LHCN-M2 (cell line): Measurements from ENCODE around the gene CDKAL1. TPM values are rescaled to one million over a fixed set of nuclear protein-coding genes. Genes with fewer than 3 reads are reported as not detected.
"Not testable (repeated sequence)": the region's sequence is repeated elsewhere in the genome, so short reads cannot be mapped to it uniquely, and the experiment has no call there.

Experiments used
- DNase-seq: peaks from one replicate; pipeline ENCODE4 v3.0.0-alpha.2; 2012; ENCODE audit warnings: low read depth
- total RNA-seq: library from RNA; depleted of rRNA; stranded (reverse); fragments of >200 nt; gene quantifications from 2 replicates; pipeline ENCODE4 v1.2.3, GENCODE V29; 2014

The CDKAL1 gene
- total RNA-seq, 1 experiment from 2014 or later: 17.9 TPM

DNA sequence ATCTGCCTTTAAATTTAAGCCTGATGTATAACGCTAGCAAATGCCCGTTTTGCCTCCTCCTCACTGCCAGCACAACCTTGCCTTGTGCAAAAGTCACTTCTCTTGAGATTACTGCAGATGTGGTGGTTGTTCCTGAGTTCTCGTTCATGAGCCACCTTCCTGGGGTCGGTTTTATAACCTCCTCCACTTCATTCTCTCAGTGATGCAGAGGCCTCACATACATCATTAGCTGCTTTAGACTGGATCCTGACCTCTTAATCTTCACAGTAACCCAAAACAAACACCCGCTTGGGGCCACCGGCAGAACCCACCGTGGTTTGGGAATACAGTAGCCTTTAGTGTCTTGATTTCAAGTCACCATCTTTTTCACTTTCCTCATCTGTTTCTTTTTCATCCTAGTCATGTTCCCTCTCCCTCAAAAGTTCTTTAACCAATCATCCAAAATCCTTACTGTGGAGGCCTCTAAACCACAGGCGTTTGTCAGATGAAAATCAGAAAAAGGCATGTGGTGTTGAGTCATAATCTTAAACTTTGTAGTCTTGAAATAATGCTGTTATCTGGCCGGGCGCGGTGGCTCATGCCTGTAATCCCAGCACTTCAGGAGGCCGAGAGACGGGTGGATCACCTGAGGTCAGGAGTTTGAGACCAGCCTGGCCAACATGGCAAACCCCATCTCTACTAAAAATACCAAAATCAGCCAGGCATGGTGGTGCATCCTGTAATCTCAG, 629.0 kb downstream of the CDKAL1 start:
- DNase-seq: peak; percentile 69

DNA sequence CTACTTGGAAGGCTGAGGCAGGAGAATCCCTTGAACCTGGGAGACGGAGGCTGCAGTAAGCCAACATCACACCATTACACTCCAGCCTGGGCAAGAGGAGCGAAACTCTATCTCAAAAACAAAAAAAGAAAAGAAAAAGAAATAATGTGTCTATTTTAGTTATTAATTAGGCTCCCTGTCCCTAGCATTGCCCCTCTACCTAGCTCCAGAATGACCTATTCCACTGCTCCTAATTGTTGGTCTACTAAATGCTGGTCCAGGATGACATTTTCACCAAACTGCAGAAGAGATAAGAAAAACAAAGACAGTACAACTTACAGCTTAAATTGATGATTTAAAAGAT, 629.6 kb downstream of the CDKAL1 start:
- DNase-seq: no peak

DNA sequence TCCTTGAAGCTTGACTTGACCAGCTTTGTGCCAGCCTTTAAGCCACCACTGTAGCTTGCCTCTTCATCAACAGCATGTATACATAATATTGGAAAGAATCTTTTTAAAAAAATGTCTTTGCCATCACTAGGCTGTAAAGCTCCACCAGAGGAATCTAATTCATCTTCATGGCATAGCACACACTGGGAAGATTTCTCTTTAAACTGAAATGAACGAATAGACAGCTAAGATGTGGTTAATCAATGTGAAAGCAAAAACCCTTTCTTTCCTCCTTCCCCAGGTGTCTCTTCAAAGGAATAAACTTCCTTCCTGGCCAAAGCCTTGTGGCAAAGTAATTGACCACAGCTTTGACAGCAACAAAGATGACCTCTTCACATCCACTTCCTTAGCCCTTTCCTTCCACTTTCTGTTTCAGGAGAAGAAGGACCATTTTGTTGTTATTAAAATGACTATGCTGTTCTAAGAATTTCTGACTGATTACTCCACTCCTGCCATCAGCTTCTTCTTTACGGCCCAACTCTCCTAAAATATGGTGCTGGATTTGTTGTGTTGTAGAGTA, 630.6 kb downstream of the CDKAL1 start:
- DNase-seq: no peak

DNA sequence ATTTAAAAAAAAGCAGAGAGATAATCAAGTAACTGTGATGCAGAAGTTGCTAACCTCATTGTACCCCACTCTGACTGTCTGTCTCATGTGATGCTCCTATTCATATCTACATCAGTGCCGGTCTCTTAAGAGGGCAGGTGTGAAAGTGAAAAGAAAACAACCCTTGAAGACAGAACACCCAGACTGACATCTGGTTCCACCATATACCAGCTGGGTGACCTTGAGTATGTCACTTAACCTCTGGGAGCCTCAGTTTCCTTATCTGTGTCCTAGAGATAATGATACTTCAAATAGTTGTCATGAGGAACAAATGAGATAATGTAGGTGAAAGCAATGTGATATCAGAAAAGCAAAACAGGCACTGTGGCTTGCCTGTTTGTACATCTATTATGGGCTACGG, 632.5 kb downstream of the CDKAL1 start:
- DNase-seq: no peak

DNA sequence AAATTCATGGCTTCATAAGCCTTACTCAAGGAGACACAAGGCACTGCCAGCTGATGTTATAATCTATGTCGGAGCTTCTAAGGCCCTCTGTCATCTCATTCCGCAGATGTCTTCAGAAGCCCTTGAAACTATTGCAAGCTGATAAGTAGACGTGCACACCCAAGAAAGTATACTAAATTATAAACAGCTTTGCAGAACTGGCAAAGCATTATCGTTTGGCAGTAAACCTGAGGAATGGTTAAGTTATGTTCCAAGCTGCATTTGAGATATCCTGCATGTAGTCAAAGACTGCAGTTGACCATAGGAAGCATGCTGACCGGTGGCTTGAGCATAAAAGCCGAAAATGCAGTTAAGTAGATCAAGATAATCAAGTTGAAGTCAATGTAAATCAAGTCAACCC, 633.5 kb downstream of the CDKAL1 start:
- no peak for DNase-seq

DNA sequence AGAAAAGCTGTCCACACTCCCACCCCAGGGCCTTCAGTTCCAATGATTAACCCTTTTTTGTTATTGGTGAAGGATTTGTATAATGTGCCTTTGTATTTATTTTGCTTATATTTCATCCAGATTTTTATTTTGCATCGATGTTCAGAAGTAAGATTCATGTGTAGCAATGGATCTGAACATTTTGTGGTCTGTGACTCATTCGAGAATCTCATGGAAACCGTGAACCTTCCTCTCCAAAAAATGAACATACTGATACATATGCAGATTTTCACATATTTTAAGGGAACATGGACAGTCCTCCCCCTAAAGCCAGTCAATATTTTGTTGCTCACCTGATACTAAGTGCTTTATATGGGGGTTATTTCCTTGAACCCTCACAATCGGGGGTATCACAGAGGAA, 637.5 kb downstream of the CDKAL1 start:
- peak; percentile 64 for DNase-seq

DNA sequence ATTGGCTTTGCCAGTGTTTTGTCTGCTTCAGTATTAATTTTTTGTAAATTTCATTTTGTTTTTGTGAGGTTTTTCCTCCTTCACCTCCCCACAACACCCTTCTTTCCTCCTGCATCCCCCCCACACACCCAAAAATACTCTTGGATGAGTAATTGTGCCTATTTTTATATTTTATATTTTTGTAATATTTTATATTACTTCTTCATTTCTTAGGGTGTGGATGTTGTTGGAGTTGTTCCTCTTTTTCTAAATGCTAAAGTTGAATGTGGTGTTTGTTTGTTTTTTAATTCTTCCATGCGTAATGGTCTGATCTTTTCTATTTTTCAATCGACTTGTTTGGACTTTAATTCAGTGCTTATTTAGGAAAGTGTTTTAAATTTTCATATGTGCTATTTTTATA, 638.8 kb downstream of the CDKAL1 start:
- no peak for DNase-seq

DNA sequence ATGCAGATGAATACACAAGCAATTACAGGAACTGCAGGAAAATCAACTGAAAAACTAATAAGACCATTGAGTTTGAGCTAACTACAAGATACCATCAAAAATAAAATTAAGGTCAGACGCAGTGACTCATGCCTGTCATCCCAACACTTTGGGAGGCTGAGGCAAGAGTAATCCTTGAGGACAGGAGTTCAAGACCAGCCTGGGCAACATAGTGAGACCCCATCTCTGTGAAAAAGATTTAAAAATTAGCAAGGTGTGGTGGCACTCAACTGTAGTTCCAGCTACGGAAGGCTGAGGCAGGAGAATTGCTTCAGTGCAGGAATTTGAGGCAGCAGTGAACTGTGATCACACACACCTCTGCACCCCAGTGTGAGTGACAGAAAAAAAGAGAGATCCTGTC, 639.4 kb downstream of the CDKAL1 start:
- no peak for DNase-seq

DNA sequence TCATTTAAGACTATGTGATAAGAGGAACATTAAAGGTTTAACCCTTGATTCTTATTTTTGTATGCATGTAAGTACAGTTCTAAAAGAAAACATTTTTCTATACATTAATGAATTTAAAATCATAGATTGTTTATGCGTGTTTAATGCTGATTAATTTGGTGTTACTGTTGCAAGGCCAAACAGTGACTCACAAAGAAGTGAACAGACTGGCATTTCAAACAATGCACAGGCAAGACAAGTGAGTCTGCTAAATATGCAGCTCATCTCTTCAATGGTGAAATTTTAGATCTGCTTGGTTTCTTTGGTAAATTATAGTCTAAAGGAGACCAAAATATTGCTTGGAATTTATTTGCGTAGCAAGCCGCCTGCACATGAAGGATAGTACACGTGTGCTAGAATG, 641.9 kb downstream of the CDKAL1 start:
- no peak for DNase-seq

DNA sequence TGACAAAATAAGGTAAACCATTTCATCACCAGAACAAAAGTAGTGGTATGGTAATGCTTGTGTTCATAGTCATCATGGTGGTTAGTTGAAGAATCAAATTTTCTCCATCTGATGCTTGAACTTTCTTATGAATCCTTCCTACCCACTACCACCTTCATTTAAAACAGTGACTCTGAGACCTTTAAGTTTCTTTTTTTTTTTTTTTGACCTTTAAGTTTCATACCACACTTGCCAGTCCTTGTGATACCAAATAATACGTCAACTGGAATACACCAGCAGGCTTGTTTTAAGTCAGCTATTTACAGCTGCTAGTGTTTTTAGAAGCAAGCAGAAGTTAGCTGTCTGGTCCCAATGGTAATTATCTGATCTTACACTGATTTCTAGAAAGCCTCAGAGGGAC, 645.9 kb downstream of the CDKAL1 start:
- DNase-seq: no peak

DNA sequence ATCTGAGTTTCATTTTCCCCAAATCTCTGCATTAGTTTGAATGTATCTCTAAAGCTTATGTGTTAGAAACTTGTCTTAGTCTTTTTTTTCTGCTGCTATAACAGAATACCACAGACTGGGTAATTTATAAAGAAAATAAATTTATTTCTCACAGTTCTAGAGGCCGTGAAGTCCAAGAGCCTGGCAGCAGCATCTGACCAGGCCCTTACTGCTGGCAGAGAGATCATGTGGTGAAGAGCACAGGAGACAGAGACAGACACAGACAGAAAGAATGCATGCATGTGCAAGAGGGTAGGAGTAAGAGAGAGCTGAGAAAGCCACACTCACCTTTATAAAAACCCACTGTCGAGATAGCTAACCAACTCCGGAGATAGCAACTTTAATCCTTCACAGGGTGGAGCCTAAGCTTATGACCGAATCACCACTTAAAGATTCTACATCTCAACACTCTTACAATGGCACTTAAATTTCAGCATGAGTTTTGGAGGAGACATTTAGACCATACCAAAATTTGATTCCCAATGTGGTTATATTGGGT, 646.6 kb downstream of the CDKAL1 start:
- DNase-seq: no peak

DNA sequence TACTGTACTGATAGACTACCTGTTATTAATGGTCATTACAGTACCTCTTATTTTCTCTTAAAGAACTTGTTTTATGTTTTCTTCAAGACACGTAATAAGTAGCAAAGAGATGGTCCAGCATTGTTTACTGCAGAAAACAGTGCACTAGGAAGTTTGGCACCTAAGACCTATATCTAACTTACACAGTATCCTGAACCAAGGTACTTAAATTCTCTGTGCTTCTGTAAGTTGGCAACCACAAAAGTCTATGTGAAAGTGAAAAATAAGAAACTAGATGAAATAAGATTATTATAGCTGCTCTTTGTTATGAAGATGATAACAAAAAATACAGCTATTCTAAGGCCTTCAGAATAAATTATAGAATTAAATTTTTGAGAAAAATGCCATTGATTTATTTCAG, 647.6 kb downstream of the CDKAL1 start:
- no peak for DNase-seq

DNA sequence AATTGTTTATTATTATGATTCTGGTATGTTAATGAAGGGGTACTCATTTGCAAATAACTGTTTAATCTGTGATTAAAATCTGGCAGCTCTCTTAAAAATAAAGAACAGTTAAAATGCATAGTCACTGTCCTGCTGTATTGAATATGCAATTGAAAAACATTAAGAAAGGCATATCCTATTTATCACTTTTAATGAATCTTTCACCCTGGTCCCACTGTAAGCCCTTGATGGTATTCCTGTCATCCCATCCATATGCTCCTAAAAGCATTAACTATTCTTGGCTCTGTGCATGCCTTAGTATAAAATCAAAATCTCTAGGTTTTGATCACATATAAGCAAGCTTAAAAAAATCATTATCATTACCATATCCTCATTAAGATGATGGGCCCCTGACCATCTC, 648.3 kb downstream of the CDKAL1 start:
- no peak for DNase-seq

DNA sequence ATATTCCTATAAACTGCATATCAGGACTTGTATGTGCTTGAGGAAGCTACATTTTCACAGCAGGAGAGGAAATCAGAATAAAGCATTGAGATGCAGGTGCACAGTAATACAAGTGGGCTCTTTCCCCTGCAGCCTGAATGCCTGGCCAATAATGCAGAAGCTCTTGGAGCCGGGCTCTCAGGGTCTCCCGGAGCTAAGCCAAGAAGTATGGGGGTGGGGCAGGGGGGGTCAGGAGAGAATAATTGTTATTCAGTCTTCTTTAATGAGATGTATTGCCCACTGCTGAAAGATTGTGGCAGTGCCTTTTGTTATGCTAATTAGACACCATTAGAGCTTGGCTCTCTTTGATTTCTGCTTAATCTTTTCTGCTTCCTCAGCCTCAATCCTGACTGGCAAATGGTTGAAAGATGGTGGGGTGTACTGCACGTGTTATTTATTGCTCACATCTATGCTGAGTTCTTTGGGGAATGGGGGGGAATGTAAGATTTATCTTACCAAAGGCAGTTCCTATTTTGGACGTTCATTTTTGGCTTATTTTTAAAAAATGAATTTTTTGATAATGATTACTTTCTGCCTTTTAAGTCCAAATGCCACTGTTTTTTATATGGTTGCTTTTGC, 651.7 kb downstream of the CDKAL1 start:
- DNase-seq: no peak

DNA sequence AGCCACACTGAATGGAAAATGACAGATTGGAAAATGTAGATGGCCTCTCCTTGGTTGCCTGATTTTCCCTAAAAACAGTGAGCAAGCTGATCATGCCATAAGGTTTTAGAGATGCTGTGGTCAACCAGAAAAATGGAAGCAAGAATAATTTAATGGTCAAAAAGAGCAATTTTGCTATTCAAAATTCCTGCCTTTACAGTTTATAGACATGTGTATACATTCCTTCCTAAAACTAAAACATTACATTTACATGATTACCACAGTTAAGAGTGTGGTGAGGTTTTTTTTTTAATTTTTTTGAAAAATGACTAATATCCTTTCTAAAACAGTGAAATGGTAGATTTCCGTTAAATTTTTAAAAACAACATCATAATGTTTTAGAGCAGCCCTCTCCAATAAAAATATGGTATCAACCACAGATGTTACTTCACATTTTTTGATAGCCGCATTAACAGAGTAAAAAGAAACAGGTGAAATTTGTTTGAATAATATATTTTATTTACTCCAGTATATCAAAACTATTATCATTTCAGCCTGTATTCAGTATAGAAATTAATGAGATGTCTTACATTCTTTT, 652.3 kb downstream of the CDKAL1 start:
- peak; percentile 37 for DNase-seq

DNA sequence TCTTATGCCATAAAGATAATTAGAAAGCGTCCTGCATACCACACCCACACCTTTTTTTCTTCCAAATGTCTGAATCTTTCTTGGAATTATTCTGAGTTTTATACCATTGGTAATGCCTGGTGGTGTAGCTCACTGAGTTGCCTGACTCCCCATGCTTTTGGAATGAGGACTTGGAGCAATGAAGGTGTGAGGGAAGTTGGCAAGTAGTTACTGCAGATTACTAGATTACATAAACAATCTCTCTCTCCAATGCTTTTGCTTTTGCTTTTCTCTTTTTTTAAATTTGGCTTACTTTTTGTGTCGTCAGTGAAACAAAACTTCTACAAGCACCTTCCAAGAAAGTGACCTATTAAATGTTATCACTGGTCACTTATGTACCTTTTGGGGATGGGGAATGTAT, 653.2 kb downstream of the CDKAL1 start:
- DNase-seq: no peak

DNA sequence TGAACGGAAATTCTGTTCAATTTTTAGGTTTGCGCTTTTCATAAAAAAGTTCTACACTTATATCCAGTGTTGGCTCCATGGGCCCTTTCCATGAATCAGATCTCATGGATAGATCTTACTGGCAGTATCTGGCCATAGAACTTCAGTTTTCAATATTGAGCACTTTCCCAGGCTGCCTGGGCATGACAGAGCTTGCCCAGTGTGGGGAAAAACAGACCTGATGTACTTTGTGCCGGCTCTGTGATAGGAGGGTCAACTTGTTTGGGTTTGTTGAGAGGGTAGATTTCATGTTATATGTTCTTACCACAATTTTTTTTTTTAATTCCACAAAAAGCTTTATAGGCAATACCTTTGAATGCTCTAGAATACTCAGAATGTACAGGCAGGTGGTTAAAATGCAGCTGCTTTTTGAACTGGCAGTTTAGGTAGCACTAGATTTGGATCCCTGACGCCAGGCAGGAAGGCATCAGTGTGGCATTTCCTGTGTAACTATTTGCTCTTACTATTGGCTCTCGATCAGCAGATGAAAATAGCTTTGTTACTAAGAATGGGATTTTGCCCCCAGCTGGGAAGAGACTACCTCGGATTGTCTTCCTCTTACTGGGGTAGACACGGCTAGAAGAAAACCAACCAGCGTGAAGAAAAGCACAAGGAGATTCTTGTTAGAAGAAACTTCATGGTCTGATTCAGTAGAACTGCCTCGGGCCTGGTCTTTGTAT, 654.4 kb downstream of the CDKAL1 start:
- no peak for DNase-seq

DNA sequence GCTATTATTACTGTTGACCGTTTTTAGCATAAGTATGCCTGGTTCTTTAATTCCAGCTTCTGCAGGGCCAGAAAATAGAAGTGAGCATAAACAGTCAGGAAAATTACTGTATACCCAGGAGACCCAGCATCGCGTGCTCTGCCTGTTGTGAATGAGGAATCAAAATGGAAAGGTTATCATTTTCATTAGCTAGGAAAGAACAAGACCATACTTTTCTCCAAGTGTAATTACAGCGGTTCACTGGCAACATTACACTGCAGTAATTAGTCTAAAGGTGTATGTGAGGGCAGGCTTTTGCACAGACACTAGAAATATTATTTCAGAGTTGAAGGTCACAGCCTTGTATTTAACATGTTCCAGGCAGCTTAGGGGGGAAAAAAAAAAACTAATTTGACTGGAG, 655.5 kb downstream of the CDKAL1 start:
- no peak for DNase-seq

DNA sequence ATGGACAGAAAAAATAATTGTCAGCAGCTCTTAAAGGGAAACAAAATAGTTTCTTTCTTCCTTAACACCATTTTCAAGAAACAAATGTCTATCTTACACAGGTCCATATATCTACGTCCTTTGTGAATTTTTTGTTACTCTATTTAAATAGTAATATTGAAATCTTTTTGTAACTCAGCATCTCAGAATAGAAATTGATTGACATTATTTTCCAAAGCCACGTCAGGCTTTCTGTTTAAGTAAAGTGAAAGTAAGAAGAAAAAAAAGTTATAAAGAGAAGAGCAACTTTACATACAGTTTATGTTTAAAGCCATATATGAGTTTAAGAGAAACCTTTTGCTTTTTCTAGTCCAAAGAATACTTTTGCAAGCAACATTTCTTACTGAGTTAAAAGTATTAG, 656.4 kb downstream of the CDKAL1 start:
- no peak for DNase-seq

DNA sequence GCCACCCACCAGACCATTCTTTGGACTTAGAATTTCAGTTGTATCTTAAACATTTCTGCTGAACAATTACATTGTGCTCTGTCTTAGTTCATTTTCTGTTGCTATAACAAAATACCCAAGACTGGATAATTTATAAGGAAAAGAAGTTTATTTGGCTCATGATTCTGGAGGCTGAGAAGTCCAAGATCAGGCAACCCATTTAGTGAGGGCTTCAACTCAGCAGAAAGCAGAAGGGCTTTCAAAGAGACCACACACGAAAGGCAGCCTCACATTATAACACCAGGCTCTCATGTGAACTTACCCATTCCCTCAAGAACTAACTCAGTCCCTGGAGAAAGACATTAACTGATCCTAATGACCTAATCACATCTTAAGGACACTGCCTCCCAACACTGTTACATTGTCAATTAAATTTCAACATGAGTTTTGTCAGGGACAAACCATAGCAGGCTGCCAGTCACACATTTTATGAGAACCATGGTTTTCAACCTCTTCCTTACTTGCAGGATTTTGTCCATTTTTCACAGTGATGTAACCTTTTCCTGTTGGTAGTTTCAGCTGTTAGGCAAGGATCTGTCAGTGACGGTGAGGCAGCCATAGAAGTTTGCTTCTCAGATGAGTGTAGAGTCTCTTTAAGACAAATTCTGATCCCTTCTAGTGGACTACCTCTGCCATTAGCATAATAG, 659.7 kb downstream of the CDKAL1 start:
- no peak for DNase-seq

DNA sequence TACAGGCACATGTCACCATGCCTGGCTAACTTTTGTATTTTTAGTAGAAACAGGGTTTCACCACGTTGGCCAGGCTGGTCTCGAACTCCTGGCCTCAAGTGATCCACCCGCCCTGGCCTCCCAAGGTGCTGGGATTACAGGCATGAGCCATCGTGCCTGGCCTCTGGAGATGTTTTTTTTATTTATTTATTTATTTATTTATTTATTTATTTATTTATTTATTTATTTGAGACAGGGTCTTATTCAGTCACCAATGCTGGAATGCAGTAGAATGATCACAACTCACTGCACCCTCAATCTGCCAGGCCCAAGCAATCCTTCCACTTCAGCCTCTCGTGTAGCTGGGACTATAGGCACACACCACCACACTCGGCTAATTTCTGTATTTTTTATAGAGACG, 661.0 kb downstream of the CDKAL1 start:
- DNase-seq: not testable (repeated sequence)
